Activated naive CD4-positive, alpha-beta T cell (primary cell): Measurements from ENCODE around the gene CACNG8.
"Not testable (repeated sequence)": the region's sequence is repeated elsewhere in the genome, so short reads cannot be mapped to it uniquely, and the experiment has no call there.

ENCODE experiments used
- DNase-seq, 4 experiments: peaks; one replicate each; lab custom pipeline; 2025; lab: John Stamatoyannopoulos, UW

CACNG8 gene

DNA sequence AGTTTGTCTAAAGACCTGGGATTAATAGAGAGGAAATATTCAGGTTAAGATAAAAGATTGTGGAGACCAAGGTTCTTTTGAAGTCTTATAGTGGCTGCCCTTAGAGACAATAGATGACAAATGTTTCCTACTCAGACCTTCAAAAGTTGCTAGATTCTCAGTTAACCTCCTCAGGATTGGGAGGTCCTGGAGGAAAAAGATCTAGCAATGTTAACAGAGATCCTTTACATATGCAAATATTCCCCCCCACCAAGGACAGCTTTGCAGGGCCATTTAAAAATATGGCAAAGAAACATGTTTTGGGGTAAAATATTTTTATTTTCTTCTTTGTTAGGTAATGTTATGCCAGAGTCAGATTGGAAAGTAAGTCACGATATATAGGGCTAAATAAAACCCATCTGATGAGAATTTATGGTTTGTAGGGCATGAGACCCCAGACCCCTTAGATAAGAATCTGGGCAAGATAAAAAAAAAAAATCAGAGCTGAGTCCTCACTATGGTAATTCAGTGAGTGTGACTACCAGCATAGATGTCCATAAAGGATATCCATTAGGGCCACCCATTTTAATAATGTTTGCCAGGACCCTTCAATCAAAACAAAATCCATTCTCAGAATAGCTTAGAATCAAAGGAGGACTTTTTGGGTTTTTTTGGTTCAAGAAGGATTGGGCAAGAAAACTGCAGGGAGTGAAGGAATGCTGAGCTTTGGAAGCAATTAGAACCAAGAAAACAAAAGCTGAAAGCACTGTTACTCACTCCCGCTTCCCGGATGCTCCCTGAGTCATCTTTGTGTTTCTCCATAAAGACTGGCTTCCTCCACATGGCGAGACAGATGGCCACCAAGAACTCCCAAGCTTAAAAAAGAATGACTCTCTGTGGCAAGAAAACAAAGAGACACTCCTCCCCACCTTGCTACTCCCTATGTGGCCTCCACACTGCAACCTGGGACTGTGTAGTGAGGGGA is 72.8 kb downstream of the CACNG8 start:
- DNase-seq: no peak

- not testable (repeated sequence) for DNase-seq
These were observed 73.8 kb downstream of the CACNG8 start for GRCh38 chr19:54036542-54036941.
